DND-41 (cell line): ENCODE data around the gene PIP5KL1.

Experiments
- CTCF ChIP-seq: IDR thresholded peaks from 2 replicates; pipeline ENCODE4 v1.5.1; 2012; ENCODE audit warnings: borderline replicate concordance, low read length, moderate library complexity, mild to moderate bottlenecking; ENCODE audit not compliant: poor library complexity, severe bottlenecking; ENCODE audit errors: extremely low read depth
- EZH2 ChIP-seq: IDR thresholded peaks from 3 replicates; pipeline ENCODE4 v1.6.1; 2012; ENCODE audit warnings: borderline replicate concordance, low read depth, mild to moderate bottlenecking, moderate library complexity, low read length, inconsistent platforms; ENCODE audit not compliant: severe bottlenecking

GRCh38 chr9:127963041-127963358 lies 32.4 kb upstream of the PIP5KL1 start:
- TF ChIP-seq CTCF (no peak), EZH2 (no peak)
